GM12878 (cell line): ENCODE results near the gene SEC63. TPM values are rescaled to one million over a fixed set of nuclear protein-coding genes. Genes with fewer than 3 reads are reported as not detected.

Experiments
- ATAC-seq: fragments of 200-7000 bp; cut with Tn5 transposase; 3 replicates; pipeline ENCODE4 v1.9.1; 2020; ENCODE audit warnings: mild to moderate bottlenecking, moderate library complexity
- BruUV-seq: library from RNA; stranded (reverse); fragments of 400-500 nt; replicated peaks from 2 replicates; lab custom pipeline; 2021; lab: Mats Ljungman, UMichigan
- CTCF ChIA-PET: fragments of 300-600 bp; sonication (Branson Sonifier 250); formaldehyde crosslinking; extraction: SDS; loops from one replicate; lab custom pipeline; 2021; ENCODE audit warnings: inconsistent platforms; lab: Yijun Ruan, JAX
- POLR2A ChIA-PET: fragments of 350-600 bp; formaldehyde crosslinking; extraction: SDS; loops from one replicate; lab custom pipeline; 2021; ENCODE audit warnings: inconsistent platforms; lab: Charles Lee
- RAD21 ChIA-PET: fragments of 300-600 bp; sonication (Branson Sonifier 250); formaldehyde crosslinking; loops from one replicate; lab custom pipeline; 2023; ENCODE audit warnings: antibody characterized with exemption; ENCODE audit not compliant: unreplicated experiment; lab: Charles Lee
- SMC1A ChIA-PET: fragments of 300-600 bp; sonication (Branson Sonifier 250); formaldehyde crosslinking; loops from one replicate; lab custom pipeline; 2023; ENCODE audit not compliant: unreplicated experiment, uncharacterized antibody; lab: Charles Lee
- DNase-seq: peaks from one replicate; pipeline ENCODE4 v3.0.0-alpha.2; 2011; ENCODE audit warnings: low read depth, low spot score
- FAIRE-seq: peaks from 3 replicates; lab custom pipeline; 2011; peaks lifted over from hg19 to GRCh38; lab: Jason Lieb, UNC
- H2AFZ ChIP-seq: 2 replicates; pipeline ENCODE4 v1.6.0; 2011; ENCODE audit warnings: low read depth, low read length, control low read depth; ENCODE audit not compliant: control insufficient read depth
- H3K27ac ChIP-seq: 2 replicates; pipeline ENCODE4 v1.5.1; 2011; ENCODE audit warnings: control low read depth; ENCODE audit not compliant: control insufficient read depth, insufficient read depth
- H3K27me3 ChIP-seq, 2 experiments: replicated peaks in 1 of 2; 2 replicates each; pipeline versions ENCODE4 v1.6.0 to v1.6.1; 2011; ENCODE audit warnings: low read length in 1 of 2; ENCODE audit not compliant: control insufficient read depth in 2 of 2, insufficient read depth in 2 of 2
- H3K36me3 ChIP-seq, 2 experiments: 2 replicates each; pipeline ENCODE4 v1.5.1; 2011; ENCODE audit warnings: low read length in 1 of 2; ENCODE audit not compliant: control insufficient read depth in 2 of 2, insufficient read depth in 2 of 2
- H3K4me1 ChIP-seq: 2 replicates; pipeline ENCODE4 v1.6.1; 2011; ENCODE audit warnings: mild to moderate bottlenecking, low read length, moderate library complexity, mixed read lengths; ENCODE audit not compliant: control insufficient read depth, insufficient read depth
- H3K4me2 ChIP-seq: 2 replicates; pipeline ENCODE4 v1.6.0; 2011; ENCODE audit warnings: control low read depth; ENCODE audit not compliant: control insufficient read depth, insufficient read depth
- H3K4me3 ChIP-seq: fragments of 200-600 bp; sonication (generic); 2 replicates; pipeline ENCODE4 v1.5.1; 2016
- H3K79me2 ChIP-seq: 2 replicates; pipeline ENCODE4 v1.6.0; 2011; ENCODE audit warnings: low read length; ENCODE audit not compliant: control insufficient read depth, insufficient read depth
- H3K9ac ChIP-seq: 2 replicates; pipeline ENCODE4 v1.8.0; 2011; ENCODE audit warnings: low read length, control low read depth, mixed read lengths; ENCODE audit not compliant: control insufficient read depth, insufficient read depth
- H3K9me3 ChIP-seq: replicated peaks from 3 replicates; pipeline ENCODE4 v1.5.1; 2011; ENCODE audit warnings: mild to moderate bottlenecking, low read length; ENCODE audit not compliant: control insufficient read depth, insufficient read depth
- H4K20me1 ChIP-seq: 2 replicates; pipeline ENCODE4 v1.6.0; 2011; ENCODE audit not compliant: control insufficient read depth, insufficient read depth
- IKZF1 ChIP-seq: fragments of 450-650 bp; conservative IDR thresholded peaks from 2 replicates; pipeline ENCODE4 v1.6.1; 2017; ENCODE audit warnings: antibody characterized with exemption, mild to moderate bottlenecking
- NBN ChIP-seq: fragments of 450-650 bp; IDR thresholded peaks from 2 replicates; pipeline ENCODE4 v1.6.1; 2016
- TAF1 ChIP-seq: IDR thresholded peaks from 2 replicates; pipeline ENCODE4 v1.6.1; 2011; ENCODE audit warnings: mild to moderate bottlenecking, low read depth, low read length, borderline replicate concordance
- ZNF24 ChIP-seq: fragments of 450-650 bp; IDR thresholded peaks from 2 replicates; pipeline ENCODE4 v1.6.1; 2017; ENCODE audit warnings: antibody characterized with exemption, mild to moderate bottlenecking
- WGBS: methylation state at CpG from one replicate; pipeline ENCODE4 v1.1.6; 2016; ENCODE audit warnings: low lambda C conversion rate; ENCODE audit not compliant: insufficient replicate concordance, insufficient coverage; ENCODE audit errors: missing lambda C conversion rate; 5-methylcytosine and 5-hydroxymethylcytosine counted together
- in situ Hi-C: fragments of 300-500 bp; cut with MboI; formaldehyde crosslinking; loops from 9 replicates; pipeline ENCODE4 v1.14.3; 2018; ENCODE audit warnings: mixed read lengths
- intact Hi-C: fragments of 100-400 bp; cut with micrococcal nuclease; formaldehyde crosslinking; loops from one replicate; pipeline ENCODE4 v1.14.2; 2022; ENCODE audit not compliant: unreplicated experiment
- polyA plus RNA-seq, 11 experiments: library from polyadenylated mRNA; depleted of rRNA in 4 of 11; unstranded in 6 of 11; stranded (reverse) in 5 of 11; fragments of >200 nt; fragmentation: Nextera tagmentation in 4 of 11; fragmentation: Illumina TruSeq in 1 of 11; extraction: Ambion mirVana in 4 of 11; extraction: Trizol in 1 of 11; gene quantifications; 1 replicate in 1 of 11; 2 replicates in 10 of 11; pipeline versions ENCODE4 v1.2.1 to v1.2.3, GENCODE V29; 2011 to 2016; ENCODE audit warnings: inconsistent platforms in 2 of 11, missing spikeins in 2 of 11, low read depth in 1 of 11
- total RNA-seq, 4 experiments: library from RNA; depleted of rRNA in 3 of 4; stranded (reverse); fragments of >200 nt in 3 of 4; fragmentation: Illumina TruSeq in 1 of 4; extraction: Trizol in 1 of 4; gene quantifications; 2 replicates each; pipeline versions ENCODE4 v1.2.1 to v1.2.3, GENCODE V29; 2013 to 2021
- TF ChIP-seq, protein P1 (sequence below): fragments of 450-650 bp; conservative IDR thresholded peaks from 2 replicates; pipeline ENCODE4 v1.6.1; 2017; ENCODE audit warnings: mild to moderate bottlenecking, moderate library complexity

The SEC63 gene
- total and polyA plus RNA-seq, 10 of the 15 experiments (the other 5 are each of a cell fraction or from before 2014, with no cell fraction given): 10.1 to 87.0 (median 34.3) TPM

DNA sequence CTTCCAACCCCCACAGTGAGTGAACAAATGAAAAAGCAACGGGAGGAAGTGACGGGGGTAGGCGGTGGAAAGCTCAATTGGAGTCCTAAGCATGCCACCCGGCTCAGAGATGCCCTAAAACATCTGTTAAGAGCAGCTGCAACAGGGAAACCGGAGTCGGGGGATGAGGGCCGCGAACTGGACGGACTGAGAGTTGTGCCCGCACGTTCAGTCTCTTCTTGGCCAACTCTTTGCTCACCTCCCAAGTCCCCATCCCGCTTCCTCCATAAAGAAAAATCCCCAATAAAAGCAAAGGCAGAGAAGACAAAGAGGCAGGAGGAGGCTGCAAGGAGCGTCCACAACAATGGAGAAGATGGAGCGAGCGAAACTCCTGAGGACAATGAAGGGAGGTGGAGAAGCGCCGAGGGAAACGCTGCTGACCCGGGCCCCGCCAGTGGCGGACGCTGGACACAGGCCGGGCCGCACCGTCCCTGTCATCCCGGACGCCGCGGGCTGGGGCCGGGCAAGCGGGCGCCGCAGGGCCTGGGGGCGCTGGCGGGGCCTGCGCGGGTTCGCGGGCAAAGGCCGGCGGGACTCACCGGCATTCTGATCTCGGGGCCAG lies 600 bp downstream of the SEC63 start (continued):
- TF ChIP-seq, protein P1, sequence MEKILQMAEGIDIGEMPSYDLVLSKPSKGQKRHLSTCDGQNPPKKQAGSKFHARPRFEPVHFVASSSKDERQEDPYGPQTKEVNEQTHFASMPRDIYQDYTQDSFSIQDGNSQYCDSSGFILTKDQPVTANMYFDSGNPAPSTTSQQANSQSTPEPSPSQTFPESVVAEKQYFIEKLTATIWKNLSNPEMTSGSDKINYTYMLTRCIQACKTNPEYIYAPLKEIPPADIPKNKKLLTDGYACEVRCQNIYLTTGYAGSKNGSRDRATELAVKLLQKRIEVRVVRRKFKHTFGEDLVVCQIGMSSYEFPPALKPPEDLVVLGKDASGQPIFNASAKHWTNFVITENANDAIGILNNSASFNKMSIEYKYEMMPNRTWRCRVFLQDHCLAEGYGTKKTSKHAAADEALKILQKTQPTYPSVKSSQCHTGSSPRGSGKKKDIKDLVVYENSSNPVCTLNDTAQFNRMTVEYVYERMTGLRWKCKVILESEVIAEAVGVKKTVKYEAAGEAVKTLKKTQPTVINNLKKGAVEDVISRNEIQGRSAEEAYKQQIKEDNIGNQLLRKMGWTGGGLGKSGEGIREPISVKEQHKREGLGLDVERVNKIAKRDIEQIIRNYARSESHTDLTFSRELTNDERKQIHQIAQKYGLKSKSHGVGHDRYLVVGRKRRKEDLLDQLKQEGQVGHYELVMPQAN: peak; percentile 86
- peak; percentile 31 for TF ChIP-seq IKZF1
- peak; percentile 38; the same call in 1 of the 2 replicates for TF ChIP-seq ZNF24
- 0 out of 2 replicates have a peak, but pooled peaks have one; percentile 9 for TF ChIP-seq NBN

DNA sequence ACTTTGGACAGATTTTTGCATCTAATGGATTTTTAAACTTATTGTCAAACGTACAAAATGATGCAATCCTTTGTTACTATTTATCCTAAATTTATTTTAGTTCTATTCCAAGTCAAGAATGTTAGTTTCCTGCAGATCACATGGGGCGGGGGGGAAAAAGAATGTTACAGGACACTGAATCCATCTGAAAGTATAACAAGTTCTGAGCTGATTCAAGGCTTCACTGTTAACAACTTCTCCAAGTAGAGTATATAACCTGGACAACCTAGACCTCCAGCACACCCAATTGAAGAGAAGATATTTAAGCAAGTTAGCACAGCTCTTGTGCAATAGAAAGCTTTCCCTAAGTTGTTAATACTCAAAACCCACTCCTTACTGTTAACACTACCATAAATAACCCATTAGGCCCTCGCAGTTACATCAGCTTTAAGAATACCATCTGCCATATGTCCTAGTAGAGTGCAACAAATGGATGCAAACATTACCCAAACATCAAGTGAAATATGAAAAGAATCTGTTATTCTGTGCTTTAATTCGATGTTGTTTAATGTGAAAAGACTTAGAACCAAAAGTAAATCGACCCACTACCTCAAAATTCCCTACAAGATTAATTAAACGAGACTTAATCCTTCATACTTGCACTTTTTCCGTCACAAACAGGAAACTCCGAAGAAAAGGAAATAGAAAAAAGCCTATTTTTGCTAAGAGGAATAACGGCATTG lies 1.3 kb downstream of the SEC63 start:
- in situ Hi-C loops: no loop called here
- Histone ChIP-seq H2AFZ (peak overlapping the region; percentile 87), H3K27ac (peak overlapping the region; percentile 76), H3K36me3 (peaks cover 0 to 5% of the 10 kb centered on the region in 2 experiments; a peak in 1 of 4 replicates), H3K9ac (peak overlapping the region; percentile 95), H3K4me3 (peak overlapping the region; percentile 86), H4K20me1 (no peaks in the 10 kb centered on the region), H3K79me2 (peaks cover 54% of the 10 kb centered on the region), H3K4me2 (peak overlapping the region; percentile 74), H3K4me1 (no peaks in the 10 kb centered on the region; the same call in 1 of the 2 replicates), H3K27me3 (no peaks in the 10 kb centered on the region), H3K9me3 (no peaks in the 10 kb centered on the region)
- no peak for DNase-seq
- ATAC-seq: peak; percentile 2; the same call in 2 of the 3 replicates
- WGBS: under 1% methylated on average over 9 of the region's 9 CpGs
- ChIA-PET POLR2A (interaction anchor here (0.5 to 1.2 kb wide), 3 partner anchors 10 to 333 kb away, joined by 3 to 5 read pairs (median 3); no protein-coding TSS in a partner anchor), SMC1A (interaction anchor here (0.6 to 1.2 kb wide), 8 partner anchors 9 to 93 kb away, joined by 3 to 4 read pairs (median 4); no protein-coding TSS in a partner anchor), RAD21 (interaction anchor here (1.0 to 1.2 kb wide), 3 partner anchors 9 to 1113 kb away, joined by 3 read pairs; no protein-coding TSS in a partner anchor), CTCF (interaction anchor here (1.0 to 2.4 kb wide), 3 partner anchors 24 to 90 kb away, joined by 3 to 9 read pairs (median 5); no protein-coding TSS in a partner anchor)
- BruUV-seq: no TSS peak
- peak; percentile 76; the same call in 1 of the 2 replicates for TF ChIP-seq ZNF24
- no peak for TF ChIP-seq TAF1
- intact Hi-C loops: loop anchor here (5.0 kb wide), 1 partner anchor 1416 kb away; no protein-coding TSS in a partner anchor
- FAIRE-seq: peak; percentile 72
